Retinal pigment epithelial cell (primary cell): ENCODE measurements around the gene CRTC1.

Experiments
- DNase-seq: peaks from one replicate; pipeline ENCODE4 v3.0.0-alpha.2; 2010; ENCODE audit warnings: low read depth
- H3K4me3 ChIP-seq: 2 replicates; pipeline ENCODE4 v1.5.1; 2011; ENCODE audit warnings: mild to moderate bottlenecking, low read length, control low read depth, moderate library complexity
- CTCF ChIP-seq: conservative IDR thresholded peaks from 2 replicates; pipeline ENCODE4 v1.5.1; 2011; ENCODE audit warnings: low read depth, low read length, control low read depth, inconsistent platforms

The CRTC1 gene

DNA sequence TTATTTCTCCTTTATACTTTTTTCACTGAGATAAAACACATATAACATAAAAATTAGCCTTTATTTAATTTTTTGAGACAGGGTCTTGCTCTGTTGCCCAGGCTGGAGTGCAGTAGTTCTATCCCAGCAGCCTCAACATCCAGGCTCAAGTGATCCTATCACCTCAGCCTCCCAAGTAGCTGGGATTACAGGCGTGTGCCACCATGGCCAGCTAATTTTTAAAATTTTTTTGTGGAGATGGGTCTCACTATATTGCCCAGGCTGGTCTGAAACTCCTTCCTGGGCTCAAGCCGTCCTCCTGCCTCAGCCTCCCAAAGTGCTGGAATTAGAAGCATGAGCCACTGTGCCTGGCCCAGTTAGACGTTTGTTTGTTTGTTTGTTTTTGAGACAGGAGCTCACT is 28.4 kb downstream of the CRTC1 start:
- TF ChIP-seq CTCF = no peak
- no peak for DNase-seq
- no peak overlapping the region for H3K4me3 ChIP-seq

DNA sequence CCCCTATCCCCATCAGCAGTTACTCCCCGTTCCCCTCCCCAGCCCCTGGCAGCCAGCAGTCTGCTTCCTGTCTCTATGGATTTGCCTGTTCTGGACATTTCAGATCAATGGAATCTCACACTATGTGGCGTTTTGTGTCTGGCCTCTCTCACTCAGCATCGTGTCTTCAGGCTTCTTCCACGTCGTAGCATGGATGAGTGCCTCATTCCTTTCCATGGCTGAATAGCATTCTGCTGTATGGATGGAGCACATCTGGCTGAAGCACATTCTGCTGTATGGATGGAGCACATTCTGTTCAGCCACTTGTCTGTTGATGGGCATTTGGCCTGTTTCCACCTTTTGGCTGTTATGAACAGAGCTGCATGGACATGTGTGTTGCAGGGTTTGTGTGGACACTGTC is 29.5 kb downstream of the CRTC1 start:
- H3K4me3 ChIP-seq = no peak overlapping the region
- no peak for TF ChIP-seq CTCF
- no peak for DNase-seq

DNA sequence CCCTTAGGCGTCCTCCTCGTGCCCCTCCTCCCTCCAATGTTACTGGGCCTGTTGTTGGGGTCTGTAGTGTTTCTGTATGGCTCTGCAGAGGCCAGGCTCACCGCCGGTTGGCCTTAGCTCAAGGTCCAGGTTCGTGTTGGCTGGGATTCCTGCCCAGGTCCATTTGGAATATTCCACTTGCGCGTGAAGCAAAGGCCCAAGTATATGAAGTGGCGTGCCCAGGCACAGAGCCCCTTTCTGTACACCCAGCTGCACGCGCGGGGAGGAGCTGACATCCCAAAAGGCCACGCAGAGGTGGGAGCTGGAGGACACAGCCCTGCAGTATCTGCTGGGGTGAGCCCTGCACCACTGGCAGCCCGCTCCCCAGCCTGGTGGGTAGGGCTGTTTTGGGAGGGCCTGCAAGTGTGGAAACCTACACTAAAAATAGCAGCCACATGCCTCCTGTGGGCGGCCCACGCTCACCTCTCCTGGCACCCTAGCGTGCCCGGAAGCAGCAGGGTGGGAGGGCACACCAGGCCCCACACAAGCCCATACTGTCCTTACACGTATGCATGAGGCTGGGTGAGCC is 30.2 kb downstream of the CRTC1 start:
- no peak for TF ChIP-seq CTCF
- no peak for DNase-seq
- H3K4me3 ChIP-seq = no peak overlapping the region

GRCh38 chr19:18715416-18715815 is 31.9 kb downstream of the CRTC1 start:
- no peak overlapping the region for H3K4me3 ChIP-seq
- DNase-seq = no peak
- no peak for TF ChIP-seq CTCF

DNA sequence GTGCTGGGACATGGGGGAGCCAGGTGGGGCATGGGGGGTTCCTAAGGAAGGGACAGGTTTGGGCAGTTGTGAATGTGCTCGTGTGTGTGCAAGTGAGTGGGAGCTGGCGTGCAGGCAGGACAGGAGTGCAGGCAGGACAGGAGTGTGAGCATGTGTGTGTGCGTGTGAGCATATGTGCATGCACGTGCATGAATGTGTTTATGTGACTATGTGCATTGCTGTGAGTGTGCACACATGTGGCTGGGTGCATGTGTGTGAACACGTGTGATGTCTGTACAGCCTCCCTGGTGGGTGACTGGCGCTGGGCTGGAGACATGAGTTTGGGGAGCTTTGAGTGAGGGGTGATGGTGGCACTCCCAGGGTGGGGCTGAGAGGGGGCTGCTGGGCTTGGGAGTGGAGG is 33.4 kb downstream of the CRTC1 start:
- H3K4me3 ChIP-seq = no peak overlapping the region
- DNase-seq = no peak
- TF ChIP-seq CTCF = no peak

GRCh38 chr19:18717601-18718000 is 34.1 kb downstream of the CRTC1 start:
- TF ChIP-seq CTCF = no peak
- H3K4me3 ChIP-seq = no peak overlapping the region

GRCh38 chr19:18718015-18718526 is 34.6 kb downstream of the CRTC1 start:
- TF ChIP-seq CTCF = no peak
- no peak overlapping the region for H3K4me3 ChIP-seq
- DNase-seq = no peak

More at GRCh38 chr19:18717601-18718000, 34.1 kb downstream of the CRTC1 start:
- DNase-seq = no peak
